Stomach (tissue), 9 donors: ENCODE results near the gene WFDC1. TPM values are rescaled to one million over a fixed set of nuclear protein-coding genes. Genes with fewer than 3 reads are reported as not detected.

Source experiments
- DNase-seq, 2 donors: peaks; one replicate each; pipeline versions ENCODE4 v3.0.0 to v3.0.0-alpha.2; 2013 to 2019
- H3K27ac ChIP-seq, 5 donors: fragments of 200-600 bp in 4 of 5; sonication (generic) in 4 of 5; one replicate each; pipeline ENCODE4 v1.5.1; 2013 to 2019; ENCODE audit warnings: mild to moderate bottlenecking in 1 of 5, moderate library complexity in 1 of 5
- H3K27me3 ChIP-seq, 3 donors: fragments of 200-600 bp; sonication (generic); one replicate each; pipeline ENCODE4 v1.5.1; 2017 to 2019; ENCODE audit warnings: mixed run types in 1 of 3
- H3K36me3 ChIP-seq, 4 donors: fragments of 200-600 bp; sonication (generic); 1 replicate in 3 of 4; 2 replicates in 1 of 4; pipeline ENCODE4 v1.5.1; 2016 to 2019
- H3K4me1 ChIP-seq, 4 donors: fragments of 200-600 bp; sonication (generic); one replicate each; pipeline ENCODE4 v1.5.1; 2016 to 2019
- H3K4me3 ChIP-seq, 4 donors: fragments of 200-600 bp; sonication (generic) in 3 of 4; one replicate each; pipeline ENCODE4 v1.5.1; 2016 to 2019; ENCODE audit warnings: mild to moderate bottlenecking in 1 of 4
- H3K9me3 ChIP-seq, 4 donors: fragments of 200-600 bp; sonication (generic); one replicate each; pipeline ENCODE4 v1.5.1; 2016 to 2019
- EP300 ChIP-seq: sonication (generic); formaldehyde crosslinking; IDR thresholded peaks from one replicate; pipeline ENCODE4 v1.6.1; 2017; ENCODE audit warnings: antibody characterized with exemption
- POLR2A ChIP-seq, 4 donors: fragments of 450-650 bp; IDR thresholded peaks; one replicate each; pipeline ENCODE4 v1.6.1; 2016; ENCODE audit warnings: antibody characterized with exemption in 4 of 4, control low read depth in 2 of 4, mild to moderate bottlenecking in 1 of 4, moderate library complexity in 1 of 4
- POLR2AphosphoS5 ChIP-seq, 3 donors: sonication (generic); formaldehyde crosslinking; IDR thresholded peaks; one replicate each; pipeline ENCODE4 v1.6.1; 2016; ENCODE audit warnings: antibody characterized with exemption in 3 of 3
- WGBS, 5 donors: extraction: QIAGEN DNeasy Blood & Tissue Kit in 3 of 5; methylation state at CpG; one replicate each; pipeline versions ENCODE4 v1.1.5 to v1.1.7; 2013 to 2018; 5-methylcytosine and 5-hydroxymethylcytosine counted together
- intact Hi-C: fragments of 100-400 bp; cut with DNase I; formaldehyde crosslinking; loops from one replicate; pipeline ENCODE4 v1.15.1; 2023; ENCODE audit warnings: low total_unique reads
- polyA plus RNA-seq, 3 donors: library from polyadenylated mRNA; stranded (reverse); fragments of 200-250 nt; gene quantifications; one replicate each; pipeline ENCODE4 v1.2.3, GENCODE V29; 2013
- total RNA-seq, 5 donors: library from RNA; depleted of rRNA; stranded (reverse); fragments of >200 nt; gene quantifications; one replicate each; pipeline versions ENCODE4 v1.1.0 to v1.2.3, GENCODE V29; 2014 to 2016
- TF ChIP-seq, protein P1 (sequence below), 7 experiments: fragments of 450-650 bp in 4 of 7; fragments of 200-600 bp in 3 of 7; sonication (generic) in 3 of 7; IDR thresholded peaks; one replicate each; pipeline ENCODE4 v1.5.1; 2016 to 2019; ENCODE audit warnings: antibody characterized with exemption in 7 of 7, control low read depth in 2 of 7, mild to moderate bottlenecking in 1 of 7
- donor health status: healthy with polysubstance abuse.
- donor health status: Bipolar disorder and iron deficiency.
- donor health status: healthy.

Gene WFDC1
- total and polyA plus RNA-seq, 8 donors = 10.7 to 64.3 (median 14.2) TPM; not detected in 1

DNA sequence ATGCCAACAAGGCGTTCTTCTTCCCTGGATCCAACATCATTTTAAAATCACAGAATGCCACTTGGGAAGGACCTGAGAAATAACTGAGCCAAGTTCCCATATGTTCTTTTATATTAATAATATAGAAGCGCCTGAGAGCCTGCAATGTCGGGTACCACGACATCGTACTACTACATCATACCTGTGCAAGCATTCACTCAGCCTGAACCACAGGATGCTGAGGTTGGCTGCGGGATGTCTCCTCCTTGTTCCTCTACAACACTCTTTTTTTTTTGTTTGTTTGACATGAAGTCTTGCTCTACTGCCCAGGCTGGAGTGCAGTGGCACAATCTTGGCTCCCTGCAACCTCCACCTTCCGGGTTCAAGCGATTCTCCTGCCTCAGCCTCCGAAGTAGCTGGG is 71.5 kb downstream of the WFDC1 start:
- Histone ChIP-seq H3K27me3 (peaks cover 0 to 49% (median 18%) of the 10 kb centered on the region in 3 donors), H3K36me3 (no peaks in the 10 kb centered on the region), H3K27ac (no peak overlapping the region), H3K4me3 (no peak overlapping the region), H3K9me3 (no peaks in the 10 kb centered on the region), H3K4me1 (peaks cover 0 to 26% (median 19%) of the 10 kb centered on the region in 4 donors)
- 87 to 94% (median 90%) methylated on average over 9 of the region's 9 CpGs for WGBS, 5 donors
- no peak for DNase-seq
- TF ChIP-seq POLR2AphosphoS5 (IDR thresholded peaks at IDR 0.05) (no peak), EP300 (no peak), POLR2A (IDR thresholded peaks at IDR 0.05) (no peak)
- TF ChIP-seq, protein P1, sequence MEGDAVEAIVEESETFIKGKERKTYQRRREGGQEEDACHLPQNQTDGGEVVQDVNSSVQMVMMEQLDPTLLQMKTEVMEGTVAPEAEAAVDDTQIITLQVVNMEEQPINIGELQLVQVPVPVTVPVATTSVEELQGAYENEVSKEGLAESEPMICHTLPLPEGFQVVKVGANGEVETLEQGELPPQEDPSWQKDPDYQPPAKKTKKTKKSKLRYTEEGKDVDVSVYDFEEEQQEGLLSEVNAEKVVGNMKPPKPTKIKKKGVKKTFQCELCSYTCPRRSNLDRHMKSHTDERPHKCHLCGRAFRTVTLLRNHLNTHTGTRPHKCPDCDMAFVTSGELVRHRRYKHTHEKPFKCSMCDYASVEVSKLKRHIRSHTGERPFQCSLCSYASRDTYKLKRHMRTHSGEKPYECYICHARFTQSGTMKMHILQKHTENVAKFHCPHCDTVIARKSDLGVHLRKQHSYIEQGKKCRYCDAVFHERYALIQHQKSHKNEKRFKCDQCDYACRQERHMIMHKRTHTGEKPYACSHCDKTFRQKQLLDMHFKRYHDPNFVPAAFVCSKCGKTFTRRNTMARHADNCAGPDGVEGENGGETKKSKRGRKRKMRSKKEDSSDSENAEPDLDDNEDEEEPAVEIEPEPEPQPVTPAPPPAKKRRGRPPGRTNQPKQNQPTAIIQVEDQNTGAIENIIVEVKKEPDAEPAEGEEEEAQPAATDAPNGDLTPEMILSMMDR (IDR thresholded peaks at IDR 0.05) = no peak
- intact Hi-C loops = no loop called here

DNA sequence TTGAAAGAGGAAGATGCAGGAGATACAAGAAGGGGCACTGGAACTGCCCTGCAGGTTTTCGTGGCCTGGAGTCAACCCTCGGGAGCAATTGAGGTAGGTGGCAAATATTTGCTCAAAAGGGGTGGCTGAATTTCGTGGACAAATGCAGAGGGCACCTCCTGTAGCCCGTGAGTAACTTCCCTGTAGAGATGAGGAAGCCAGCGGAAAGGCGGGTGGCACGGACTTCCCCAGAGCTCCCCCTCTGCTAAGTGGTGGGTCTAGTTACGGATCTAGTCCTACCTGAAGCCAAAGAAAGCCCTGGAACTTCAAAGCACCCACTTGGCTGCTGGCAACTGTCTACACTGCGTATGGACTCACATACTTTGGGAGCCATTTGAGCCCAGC is 72.6 kb downstream of the WFDC1 start:
- peaks cover 0 to 54% (median 18%) of the 10 kb centered on the region in 3 donors for H3K27me3 ChIP-seq
- H3K27ac ChIP-seq = peak overlapping the region in 2 of 5 donors; percentile 36 to 53
- DNase-seq = peak; percentile 40 to 64
- H3K4me3 ChIP-seq = peak overlapping the region in 1 of 4 donors; percentile 57
- WGBS, 5 donors = 21 to 49% (median 25%) methylated on average over 9 of the region's 9 CpGs
- TF ChIP-seq POLR2AphosphoS5 (IDR thresholded peaks at IDR 0.05) (no peak), EP300 (no peak), POLR2A (IDR thresholded peaks at IDR 0.05) (no peak)
- TF ChIP-seq, protein P1 (IDR thresholded peaks at IDR 0.05) = no peak
- intact Hi-C loops = no loop called here
- no peaks in the 10 kb centered on the region for H3K9me3 ChIP-seq
- no peaks in the 10 kb centered on the region for H3K36me3 ChIP-seq
- peaks cover 0 to 26% (median 19%) of the 10 kb centered on the region in 4 donors for H3K4me1 ChIP-seq

DNA sequence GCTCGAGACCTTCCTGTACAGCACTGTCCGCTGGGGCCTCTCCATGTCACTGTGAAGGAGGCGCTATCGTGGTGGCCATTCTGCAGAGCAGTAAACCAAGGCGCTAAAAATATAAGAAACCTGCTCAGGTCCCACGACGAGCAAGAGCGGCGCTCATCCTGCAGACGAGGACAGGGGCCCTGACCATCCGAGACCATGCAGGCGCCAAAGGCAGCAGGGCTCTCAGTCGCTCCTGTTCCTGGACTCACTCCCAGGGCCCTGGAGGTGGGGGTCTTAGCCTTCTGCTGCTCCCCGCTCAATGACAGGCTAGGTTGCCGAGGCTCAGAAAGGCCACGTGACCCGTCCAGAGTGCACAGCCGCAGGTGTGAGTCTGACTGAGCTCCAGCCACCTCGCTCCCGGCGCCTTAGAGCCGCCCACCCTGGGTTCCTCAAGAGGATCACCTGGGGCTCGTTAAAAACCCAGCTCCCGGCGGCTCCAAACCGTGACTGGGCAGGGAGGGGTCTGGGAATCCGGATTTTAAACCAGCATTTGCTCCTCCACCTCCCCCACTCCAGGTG is 73.2 kb downstream of the WFDC1 start:
- Histone ChIP-seq H3K4me1 (peaks cover 0 to 26% (median 19%) of the 10 kb centered on the region in 4 donors), H3K9me3 (no peaks in the 10 kb centered on the region), H3K36me3 (no peaks in the 10 kb centered on the region), H3K4me3 (peak overlapping the region; percentile 27 to 57 (median 37)), H3K27ac (peak overlapping the region in 4 of 5 donors; percentile 9 to 53 (median 42)), H3K27me3 (peaks cover 0 to 54% (median 18%) of the 10 kb centered on the region in 3 donors)
- DNase-seq = peak; percentile 44 to 64
- TF ChIP-seq POLR2AphosphoS5 (IDR thresholded peaks at IDR 0.05) (no peak), EP300 (no peak), POLR2A (IDR thresholded peaks at IDR 0.05) (no peak)
- TF ChIP-seq, protein P1 (IDR thresholded peaks at IDR 0.05) = no peak
- intact Hi-C loops = no loop called here
- 21 to 29% (median 22%) methylated on average over 9 to 27 of the region's 27 CpGs for WGBS, 5 donors

DNA sequence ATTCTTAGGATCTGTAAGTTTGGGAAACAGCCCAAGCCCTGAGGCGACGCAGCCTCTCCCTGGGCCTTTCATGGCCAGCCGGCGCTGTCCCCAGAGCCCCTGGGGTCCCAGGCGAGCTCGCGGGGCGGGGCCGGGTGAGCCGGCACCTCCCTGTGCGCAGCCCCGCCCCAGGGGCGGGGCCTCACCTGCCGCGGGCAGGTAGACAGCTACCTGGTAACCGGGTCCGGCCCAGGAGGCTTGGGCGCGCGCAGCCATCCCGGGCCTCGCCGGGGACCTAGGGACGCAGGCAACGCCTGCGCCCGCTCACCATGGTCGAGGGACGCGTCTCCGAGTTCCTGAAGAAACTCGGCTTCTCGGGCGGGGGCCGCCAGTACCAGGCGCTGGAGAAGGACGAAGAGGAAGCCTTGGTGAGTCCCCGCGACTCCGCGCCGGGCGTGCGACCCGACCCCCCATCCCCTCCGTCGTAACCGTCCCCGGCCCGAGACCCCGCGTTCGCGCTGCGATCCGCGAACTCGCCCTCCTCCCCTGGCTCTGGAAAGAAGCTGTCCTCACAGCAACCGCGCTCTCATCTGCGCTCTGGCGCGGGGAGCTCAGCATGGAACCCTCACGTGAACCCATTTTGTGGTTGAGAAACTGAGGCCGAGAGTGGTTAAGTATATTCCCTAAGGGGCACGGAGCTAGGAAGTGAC is 73.8 kb downstream of the WFDC1 start, which contains the start of gene ATP2C2:
Gene ATP2C2 (plus strand): TSS at position 231 of the 689 bp plus-strand sequence. CDS start 78 bp downstream, at position 309.
- Histone ChIP-seq H3K36me3 (no peaks in the 10 kb centered on the region), H3K4me1 (peaks cover 0 to 26% (median 19%) of the 10 kb centered on the region in 4 donors), H3K9me3 (no peaks in the 10 kb centered on the region), H3K27ac (peak within 1 kb of the TSS in 4 of 5 donors; percentile 9 to 53 (median 42)), H3K27me3 (peaks cover 0 to 54% (median 18%) of the 10 kb centered on the region in 3 donors), H3K4me3 (peak within 1 kb of the TSS; percentile 27 to 57 (median 37))
- intact Hi-C loops = no loop called here
- 2 to 5% (median 4%) methylated on average over 34 to 66 of the region's 66 CpGs for WGBS, 5 donors
- TF ChIP-seq EP300 (no peak), POLR2A (IDR thresholded peaks at IDR 0.05) (no peak), POLR2AphosphoS5 (IDR thresholded peaks at IDR 0.05) (no peak)
- TF ChIP-seq, protein P1 (IDR thresholded peaks at IDR 0.05) = no peak
- DNase-seq = peak; percentile 78 to 88
